DMS 273 (cell line): ENCODE data around the gene ATXN10.

Experiments
- DNase-seq: peaks from one replicate; lab custom pipeline; 2025; ENCODE audit not compliant: unreplicated experiment; lab: John Stamatoyannopoulos, UW

ATXN10 gene

GRCh38 chr22:45887202-45888131 lies 215.8 kb downstream of the ATXN10 start:
- no peak for DNase-seq

DNA sequence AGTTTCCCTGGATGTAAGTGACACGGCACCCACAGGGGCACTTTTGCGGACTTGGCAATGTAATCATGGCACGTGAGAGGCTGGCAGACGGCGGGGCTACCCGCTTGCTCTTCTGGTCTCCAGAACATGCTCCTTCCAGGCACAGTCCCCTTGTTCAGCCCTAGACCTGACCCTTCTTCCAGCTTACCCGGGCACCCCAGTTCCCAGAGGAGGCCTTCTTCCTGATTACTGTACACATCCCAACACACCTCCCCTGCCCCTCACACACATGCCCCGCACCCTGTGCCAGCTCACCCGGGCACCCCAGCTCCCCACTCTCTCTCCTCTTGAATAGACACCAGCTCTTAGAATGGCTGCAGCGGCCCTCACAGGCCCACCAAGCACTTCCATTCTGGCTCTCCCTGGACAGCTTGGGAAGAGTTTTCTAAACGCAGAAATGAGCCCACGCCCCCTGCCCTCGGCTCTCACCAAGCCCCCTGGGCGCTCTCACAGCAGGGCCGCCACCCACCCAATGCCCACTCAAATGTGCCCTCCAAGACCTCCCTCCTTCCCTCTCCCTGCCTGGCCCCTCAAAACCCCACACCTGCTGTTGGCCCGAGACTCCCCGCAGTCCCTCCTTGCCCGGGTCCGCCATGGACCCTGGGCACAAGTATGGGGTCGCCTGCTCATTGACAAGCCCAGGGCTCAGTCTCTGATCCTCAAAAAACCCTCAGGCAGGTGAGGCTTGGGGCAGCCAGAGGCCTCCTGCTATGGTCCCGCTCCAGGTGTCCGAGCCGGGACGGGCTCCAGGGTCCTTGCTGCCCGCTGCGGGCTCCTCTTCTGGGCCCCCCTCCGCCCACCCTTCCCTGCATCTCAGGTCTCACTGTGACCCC lies 216.8 kb downstream of the ATXN10 start:
- no peak for DNase-seq

GRCh38 chr22:45889093-45889538 lies 217.5 kb downstream of the ATXN10 start:
- DNase-seq: no peak

- no peak for DNase-seq
These were observed 218.1 kb downstream of the ATXN10 start for GRCh38 chr22:45889539-45890350.

DNA sequence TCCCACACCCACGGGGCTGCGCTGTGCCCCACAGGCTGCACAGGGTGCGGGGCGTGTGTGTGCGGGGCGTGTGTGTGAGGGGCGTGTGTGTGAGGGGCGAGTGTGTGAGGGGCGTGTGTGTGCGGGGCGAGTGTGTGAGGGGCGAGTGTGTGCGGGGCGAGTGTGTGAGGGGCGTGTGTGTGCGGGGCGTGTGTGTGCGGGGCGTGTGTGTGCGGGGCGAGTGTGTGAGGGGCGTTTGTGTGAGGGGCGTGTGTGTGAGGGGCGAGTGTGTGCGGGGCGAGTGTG lies 218.7 kb downstream of the ATXN10 start:
- DNase-seq: no peak

DNA sequence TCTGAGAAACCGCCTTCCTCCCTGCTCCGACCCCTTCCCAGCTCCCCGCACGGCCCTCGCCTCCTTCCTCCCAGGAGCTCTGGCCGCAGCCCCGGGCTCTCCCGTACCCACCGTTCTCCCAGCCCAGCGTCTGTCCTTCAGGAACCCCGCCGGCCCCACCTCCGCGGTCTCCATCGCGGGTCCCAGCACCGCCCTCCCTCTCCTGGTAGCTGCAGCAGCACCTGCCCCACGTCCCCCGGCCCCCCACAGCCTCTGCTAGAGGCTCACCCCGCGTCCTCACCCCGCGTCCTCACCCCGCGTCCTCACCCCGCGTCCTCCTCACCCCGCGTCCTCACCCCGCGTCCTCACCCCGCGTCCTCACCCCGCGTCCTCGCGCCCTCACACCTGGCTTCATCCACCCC lies 219.4 kb downstream of the ATXN10 start:
- DNase-seq: no peak

- no peak for DNase-seq
These were observed 219.9 kb downstream of the ATXN10 start for GRCh38 chr22:45891471-45891995.

DNA sequence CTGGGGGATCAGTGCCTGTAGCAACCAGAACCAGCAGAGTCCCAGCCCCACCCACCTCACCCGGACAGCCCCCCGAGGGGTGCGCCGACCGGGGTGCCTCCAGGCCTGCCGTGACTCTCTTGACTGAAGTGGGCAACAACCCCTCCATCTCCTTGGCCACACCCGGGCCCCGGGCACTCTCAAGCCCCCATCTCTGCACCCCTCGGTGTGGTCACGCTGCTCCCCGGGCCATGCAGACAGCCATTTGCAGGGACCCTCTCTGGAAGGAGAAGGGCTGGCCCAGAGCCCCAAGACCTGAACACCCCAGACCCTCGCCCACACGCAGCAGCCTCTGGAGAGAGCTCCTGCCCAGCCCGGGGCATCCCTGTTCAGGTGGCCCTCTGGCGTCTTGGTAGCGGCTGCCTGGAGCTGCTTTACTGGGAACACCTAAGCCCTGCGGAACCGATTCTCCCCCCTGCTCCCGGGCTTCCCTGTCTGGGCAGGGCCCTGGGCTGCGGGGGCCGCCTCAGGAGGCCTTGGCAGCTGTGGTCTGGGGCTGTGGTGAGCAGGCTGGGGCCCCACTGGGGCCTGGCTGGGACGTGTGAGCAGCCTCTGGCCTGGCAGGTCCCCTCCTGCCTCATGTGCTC lies 220.5 kb downstream of the ATXN10 start:
- no peak for DNase-seq

DNA sequence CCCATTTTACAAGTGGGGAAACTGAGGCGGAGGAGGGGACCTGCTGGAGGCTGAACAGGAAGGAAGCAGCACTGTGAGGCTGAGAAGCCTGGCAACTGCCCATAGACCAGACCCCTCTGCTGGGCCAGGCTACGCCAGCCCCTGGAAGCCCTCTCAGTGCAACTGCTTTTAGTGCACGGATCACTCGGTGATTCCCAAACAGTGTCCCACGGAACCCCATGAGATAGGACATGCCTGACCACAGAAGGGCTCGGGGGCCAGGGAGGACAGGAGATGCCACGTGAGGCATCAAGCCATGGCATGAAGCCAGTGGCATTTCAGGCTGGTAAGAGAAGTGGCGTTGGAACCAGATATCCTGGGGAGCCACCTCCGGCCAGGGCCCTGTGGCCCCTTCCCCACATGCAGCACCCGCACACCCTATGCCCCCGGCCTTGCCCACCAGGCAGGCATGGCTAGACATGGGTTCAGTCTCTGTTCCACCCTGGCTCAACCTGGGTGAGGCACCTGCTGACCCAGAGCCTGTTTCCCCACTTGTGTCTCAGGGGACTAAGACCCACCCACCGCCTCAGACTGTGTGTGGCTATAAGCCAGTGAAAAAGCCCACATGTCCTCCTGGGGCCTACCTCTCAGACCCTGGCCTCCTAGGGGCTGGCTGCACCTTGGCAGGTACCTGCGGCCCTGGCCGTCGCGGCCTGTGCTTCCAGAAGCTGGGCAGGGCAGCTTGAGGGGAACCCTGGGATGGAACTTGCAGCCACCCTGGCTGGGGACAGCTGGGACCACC lies 221.2 kb downstream of the ATXN10 start:
- DNase-seq: no peak

DNA sequence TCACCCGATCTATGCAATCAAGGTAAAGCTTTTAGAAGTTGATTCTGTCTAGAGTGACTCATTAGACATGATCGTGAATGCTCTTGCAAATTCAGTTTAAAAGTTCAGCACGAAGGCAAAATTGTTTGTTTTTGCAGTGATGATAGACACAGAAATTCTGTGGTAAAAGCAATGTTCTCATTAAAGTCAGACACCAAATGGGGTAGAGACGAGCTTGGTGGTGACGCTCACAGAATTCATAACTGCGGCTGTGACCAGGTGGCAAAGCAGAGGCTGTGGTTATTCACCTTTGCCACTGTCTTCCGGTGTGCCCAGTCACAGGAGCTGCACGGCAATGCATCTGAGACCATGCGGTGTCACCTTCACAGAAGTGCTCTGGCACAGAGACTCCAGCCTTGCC lies 221.9 kb downstream of the ATXN10 start:
- no peak for DNase-seq
